ENCODE results near the gene TACC2. TPM values are rescaled to one million over a fixed set of nuclear protein-coding genes. Genes with fewer than 3 reads are reported as not detected.

Gene TACC2
- total and polyA plus RNA-seq, 9 of the 15 experiments (the other 6 are each of a cell fraction or from before 2014, with no cell fraction given) = under 0.01 to 0.35 (median 0.03) TPM; not detected in 6

- TF ChIP-seq, protein P1, sequence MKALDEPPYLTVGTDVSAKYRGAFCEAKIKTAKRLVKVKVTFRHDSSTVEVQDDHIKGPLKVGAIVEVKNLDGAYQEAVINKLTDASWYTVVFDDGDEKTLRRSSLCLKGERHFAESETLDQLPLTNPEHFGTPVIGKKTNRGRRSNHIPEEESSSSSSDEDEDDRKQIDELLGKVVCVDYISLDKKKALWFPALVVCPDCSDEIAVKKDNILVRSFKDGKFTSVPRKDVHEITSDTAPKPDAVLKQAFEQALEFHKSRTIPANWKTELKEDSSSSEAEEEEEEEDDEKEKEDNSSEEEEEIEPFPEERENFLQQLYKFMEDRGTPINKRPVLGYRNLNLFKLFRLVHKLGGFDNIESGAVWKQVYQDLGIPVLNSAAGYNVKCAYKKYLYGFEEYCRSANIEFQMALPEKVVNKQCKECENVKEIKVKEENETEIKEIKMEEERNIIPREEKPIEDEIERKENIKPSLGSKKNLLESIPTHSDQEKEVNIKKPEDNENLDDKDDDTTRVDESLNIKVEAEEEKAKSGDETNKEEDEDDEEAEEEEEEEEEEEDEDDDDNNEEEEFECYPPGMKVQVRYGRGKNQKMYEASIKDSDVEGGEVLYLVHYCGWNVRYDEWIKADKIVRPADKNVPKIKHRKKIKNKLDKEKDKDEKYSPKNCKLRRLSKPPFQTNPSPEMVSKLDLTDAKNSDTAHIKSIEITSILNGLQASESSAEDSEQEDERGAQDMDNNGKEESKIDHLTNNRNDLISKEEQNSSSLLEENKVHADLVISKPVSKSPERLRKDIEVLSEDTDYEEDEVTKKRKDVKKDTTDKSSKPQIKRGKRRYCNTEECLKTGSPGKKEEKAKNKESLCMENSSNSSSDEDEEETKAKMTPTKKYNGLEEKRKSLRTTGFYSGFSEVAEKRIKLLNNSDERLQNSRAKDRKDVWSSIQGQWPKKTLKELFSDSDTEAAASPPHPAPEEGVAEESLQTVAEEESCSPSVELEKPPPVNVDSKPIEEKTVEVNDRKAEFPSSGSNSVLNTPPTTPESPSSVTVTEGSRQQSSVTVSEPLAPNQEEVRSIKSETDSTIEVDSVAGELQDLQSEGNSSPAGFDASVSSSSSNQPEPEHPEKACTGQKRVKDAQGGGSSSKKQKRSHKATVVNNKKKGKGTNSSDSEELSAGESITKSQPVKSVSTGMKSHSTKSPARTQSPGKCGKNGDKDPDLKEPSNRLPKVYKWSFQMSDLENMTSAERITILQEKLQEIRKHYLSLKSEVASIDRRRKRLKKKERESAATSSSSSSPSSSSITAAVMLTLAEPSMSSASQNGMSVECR (CRISPR knock-in tag; IDR thresholded peaks at IDR 0.05) = no peak
- TF ChIP-seq, protein P2, sequence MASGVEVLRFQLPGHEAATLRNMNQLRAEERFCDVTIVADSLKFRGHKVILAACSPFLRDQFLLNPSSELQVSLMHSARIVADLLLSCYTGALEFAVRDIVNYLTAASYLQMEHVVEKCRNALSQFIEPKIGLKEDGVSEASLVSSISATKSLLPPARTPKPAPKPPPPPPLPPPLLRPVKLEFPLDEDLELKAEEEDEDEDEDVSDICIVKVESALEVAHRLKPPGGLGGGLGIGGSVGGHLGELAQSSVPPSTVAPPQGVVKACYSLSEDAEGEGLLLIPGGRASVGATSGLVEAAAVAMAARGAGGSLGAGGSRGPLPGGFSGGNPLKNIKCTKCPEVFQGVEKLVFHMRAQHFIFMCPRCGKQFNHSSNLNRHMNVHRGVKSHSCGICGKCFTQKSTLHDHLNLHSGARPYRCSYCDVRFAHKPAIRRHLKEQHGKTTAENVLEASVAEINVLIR (CRISPR knock-in tag; IDR thresholded peaks at IDR 0.05) = no peak
- no peak for TF ChIP-seq GTF2E2 (tag; IDR thresholded peaks at IDR 0.05)
- TF ChIP-seq ZSCAN29 (IDR thresholded peaks at IDR 0.05) = no peak
These were observed 21.6 kb downstream of the TACC2 start (continued) for GRCh38 chr10:122010405-122011050.

DNA sequence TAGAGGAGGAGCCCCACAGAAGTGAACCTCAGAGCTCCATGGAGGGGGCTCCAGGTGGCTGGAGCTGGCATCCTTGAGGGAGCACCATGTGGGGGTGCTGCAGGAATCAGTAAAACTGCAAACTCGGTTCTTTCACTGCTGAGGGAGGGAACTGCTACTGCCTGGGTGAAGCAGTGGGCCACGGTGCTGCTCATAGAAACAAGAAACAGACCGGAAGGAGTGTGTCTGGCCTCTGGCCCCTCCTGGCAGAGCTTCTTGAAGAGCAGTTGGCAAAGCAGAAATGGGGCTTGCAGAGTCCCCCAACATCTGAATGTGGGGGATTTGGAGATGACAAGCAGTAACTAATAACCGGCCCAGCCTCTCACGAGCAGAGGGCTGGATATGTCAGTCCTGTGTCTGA, 23.8 kb downstream of the TACC2 start:
- in situ Hi-C loops (cut with MboI) (no loop called here), intact Hi-C loops (cut with micrococcal nuclease) (no loop called here)
- no peaks in the 10 kb centered on the region for H3K79me2 ChIP-seq (ENCODE audit: control insufficient read depth, insufficient read depth, low read length)
- no TSS peak for BruUV-seq (replicated peaks)
- ChIA-PET POLR2A (no interaction called here), CTCF (ENCODE audit: low intra/inter-chr PET ratio) (no interaction called here)
- H3K27ac ChIP-seq (ENCODE audit: extremely low read depth, low read depth, low read length) = no peak overlapping the region
- no peaks in the 10 kb centered on the region for H3K36me3 ChIP-seq (ENCODE audit: control insufficient read depth, insufficient read depth, low read length)
- H3K4me1 ChIP-seq (replicated peaks in 1 of 2; ENCODE audit: control insufficient read depth in 2 of 2, insufficient read depth in 2 of 2, low read length in 2 of 2) = no peaks in the 10 kb centered on the region
- no peaks in the 10 kb centered on the region for H4K20me1 ChIP-seq (replicated peaks; ENCODE audit: control insufficient read depth, insufficient read depth, low read length)
- no peak overlapping the region for H2AFZ ChIP-seq (ENCODE audit: low read depth, low read length)
- no peaks in the 10 kb centered on the region for H3K9me1 ChIP-seq (ENCODE audit: control insufficient read depth, insufficient read depth, low read length)
- H3K9me3 ChIP-seq (replicated peaks; ENCODE audit: control insufficient read depth, insufficient read depth, low read depth, low read length) = no peaks in the 10 kb centered on the region
- no peak for DNase-seq (ENCODE audit: extremely low read depth in 1 of 4, low spot score in 3 of 4)
- FAIRE-seq = no peak
- H3K27me3 ChIP-seq (ENCODE audit: control insufficient read depth in 2 of 2, insufficient read depth in 2 of 2, low read length in 2 of 2) = peaks cover 9 to 37% of the 10 kb centered on the region in 2 experiments
- ATAC-seq = no peak
- H3K4me2 ChIP-seq (ENCODE audit: insufficient read depth, low read length) = no peak overlapping the region
- no peak overlapping the region for H3K4me3 ChIP-seq
- 0% methylated on average over 5 of the region's 5 CpGs for WGBS (ENCODE audit: insufficient coverage, low coverage, missing lambda C conversion rate)
- no peak overlapping the region for H3K9ac ChIP-seq (ENCODE audit: insufficient read depth in 1 of 2, low read depth in 2 of 2, low read length in 2 of 2)
- TF ChIP-seq SAP30 (IDR thresholded peaks at IDR 0.05; ENCODE audit: borderline replicate concordance, insufficient read depth, low read depth, low read length, poor library complexity, severe bottlenecking) = no peak
- TF ChIP-seq CEBPG (CRISPR knock-in tag; IDR thresholded peaks at IDR 0.05) = no peak
- TF ChIP-seq CEBPG (tag; conservative IDR thresholded peaks at IDR 0.05 in 1 of 2, IDR thresholded peaks at IDR 0.05 in 1 of 2) = no peak
- no peak for TF ChIP-seq TFE3 (CRISPR knock-in tag; IDR thresholded peaks at IDR 0.05)
- no peak for TF ChIP-seq CBFB (CRISPR knock-in tag; IDR thresholded peaks at IDR 0.05)
- no peak for TF ChIP-seq CAMTA2 (CRISPR knock-in tag; conservative IDR thresholded peaks at IDR 0.05)
- no peak for TF ChIP-seq SRSF1 (IDR thresholded peaks at IDR 0.05; ENCODE audit: low read depth, low read length)
